Effector CD8-positive, alpha-beta T cell (primary cell): ENCODE data around the gene PPP1R3E.
"Not testable (repeated sequence)": the region's sequence is repeated elsewhere in the genome, so short reads cannot be mapped to it uniquely, and the experiment has no call there.

Source experiments
- DNase-seq: peaks from one replicate; lab custom pipeline; 2025; lab: John Stamatoyannopoulos, UW

Gene PPP1R3E

GRCh38 chr14:23297611-23298277, 4.9 kb downstream of the PPP1R3E start:
- no peak for DNase-seq

GRCh38 chr14:23297096-23297495, 5.6 kb downstream of the PPP1R3E start:
- no peak for DNase-seq

GRCh38 chr14:23296012-23296777, 6.5 kb downstream of the PPP1R3E start:
- DNase-seq: no peak

- DNase-seq: peak; percentile 45
Observed at GRCh38 chr14:23294734-23295561, 7.7 kb downstream of the PPP1R3E start.

- DNase-seq: no peak
Observed at GRCh38 chr14:23286902-23287479, 15.7 kb downstream of the PPP1R3E start.

- DNase-seq: peak; percentile 96
Observed at GRCh38 chr14:23286020-23286901, 16.4 kb downstream of the PPP1R3E start, which contains the start of gene HOMEZ. Gene HOMEZ, minus strand, starts transcription at chr14:23286132. Its CDS starts 180 bp downstream, at chr14:23285952.

- no peak for DNase-seq
Observed at GRCh38 chr14:23285530-23286019, 17.1 kb downstream of the PPP1R3E start.

- no peak for DNase-seq
Observed at GRCh38 chr14:23284654-23285529, 17.8 kb downstream of the PPP1R3E start.

GRCh38 chr14:23281247-23281646, 21.4 kb downstream of the PPP1R3E start:
- no peak for DNase-seq

- not testable (repeated sequence) for DNase-seq
Observed at GRCh38 chr14:23277928-23278327, 24.7 kb downstream of the PPP1R3E start.

GRCh38 chr14:23277189-23277588, 25.5 kb downstream of the PPP1R3E start:
- DNase-seq: no peak

GRCh38 chr14:23275412-23275811, 27.2 kb downstream of the PPP1R3E start:
- no peak for DNase-seq

GRCh38 chr14:23269193-23269592, 33.5 kb downstream of the PPP1R3E start:
- no peak for DNase-seq

GRCh38 chr14:23260849-23261248, 41.8 kb downstream of the PPP1R3E start:
- not testable (repeated sequence) for DNase-seq

- no peak for DNase-seq
Observed at GRCh38 chr14:23259426-23259825, 43.2 kb downstream of the PPP1R3E start.

- DNase-seq: no peak
Observed at GRCh38 chr14:23258256-23258655, 44.4 kb downstream of the PPP1R3E start.

GRCh38 chr14:23252420-23253333, 50.0 kb downstream of the PPP1R3E start:
- DNase-seq: no peak

- DNase-seq: no peak
Observed at GRCh38 chr14:23252006-23252405, 50.7 kb downstream of the PPP1R3E start.

GRCh38 chr14:23249824-23250223, 52.8 kb downstream of the PPP1R3E start:
- no peak for DNase-seq
